ENCODE results near the gene ACTN2.

The ACTN2 gene

GRCh38 chr1:236691348-236691747 is 5.0 kb downstream of the ACTN2 start:
- no peak for DNase-seq (ENCODE audit: low read depth, low spot score)

- no peak for DNase-seq (ENCODE audit: low read depth, low spot score)
Measured at GRCh38 chr1:236692128-236692527, 5.8 kb downstream of the ACTN2 start.

GRCh38 chr1:236692742-236693141 is 6.4 kb downstream of the ACTN2 start:
- no peak for DNase-seq (ENCODE audit: low read depth, low spot score)

- DNase-seq (ENCODE audit: low read depth, low spot score) = no peak
Measured at GRCh38 chr1:236699366-236699765, 13.1 kb downstream of the ACTN2 start.

GRCh38 chr1:236700903-236701302 is 14.6 kb downstream of the ACTN2 start:
- no peak for DNase-seq (ENCODE audit: low read depth, low spot score)

- no peak for DNase-seq (ENCODE audit: low read depth, low spot score)
Measured at GRCh38 chr1:236701782-236702181, 15.5 kb downstream of the ACTN2 start.

GRCh38 chr1:236702791-236703394 is 16.6 kb downstream of the ACTN2 start:
- no peak for DNase-seq (ENCODE audit: low read depth, low spot score)

GRCh38 chr1:236705771-236706170 is 19.5 kb downstream of the ACTN2 start:
- DNase-seq (ENCODE audit: low read depth, low spot score) = no peak

GRCh38 chr1:236706183-236706582 is 19.9 kb downstream of the ACTN2 start:
- no peak for DNase-seq (ENCODE audit: low read depth, low spot score)

GRCh38 chr1:236710328-236710892 is 24.1 kb downstream of the ACTN2 start:
- DNase-seq (ENCODE audit: low read depth, low spot score) = no peak

- DNase-seq (ENCODE audit: low read depth, low spot score) = no peak
Measured at GRCh38 chr1:236716160-236716559, 29.9 kb downstream of the ACTN2 start.

- no peak for DNase-seq (ENCODE audit: low read depth, low spot score)
Measured at GRCh38 chr1:236717811-236718210, 31.5 kb downstream of the ACTN2 start.

- no peak for DNase-seq (ENCODE audit: low read depth, low spot score)
Measured at GRCh38 chr1:236718328-236718727, 32.0 kb downstream of the ACTN2 start.

- no peak for DNase-seq (ENCODE audit: low read depth, low spot score)
Measured at GRCh38 chr1:236720206-236720605, 33.9 kb downstream of the ACTN2 start.

- no peak for DNase-seq (ENCODE audit: low read depth, low spot score)
Measured at GRCh38 chr1:236720611-236721010, 34.3 kb downstream of the ACTN2 start.

- no peak for DNase-seq (ENCODE audit: low read depth, low spot score)
Measured at GRCh38 chr1:236724049-236724448, 37.8 kb downstream of the ACTN2 start.

GRCh38 chr1:236724506-236724905 is 38.2 kb downstream of the ACTN2 start:
- DNase-seq (ENCODE audit: low read depth, low spot score) = no peak

- no peak for DNase-seq (ENCODE audit: low read depth, low spot score)
Measured at GRCh38 chr1:236725668-236726067, 39.4 kb downstream of the ACTN2 start.

- no peak for DNase-seq (ENCODE audit: low read depth, low spot score)
Measured at GRCh38 chr1:236727521-236727920, 41.2 kb downstream of the ACTN2 start.

GRCh38 chr1:236728752-236729151 is 42.5 kb downstream of the ACTN2 start:
- no peak for DNase-seq (ENCODE audit: low read depth, low spot score)

GRCh38 chr1:236733653-236734052 is 47.4 kb downstream of the ACTN2 start:
- no peak for DNase-seq (ENCODE audit: low read depth, low spot score)

GRCh38 chr1:236734141-236734765 is 48.0 kb downstream of the ACTN2 start:
- no peak for DNase-seq (ENCODE audit: low read depth, low spot score)

GRCh38 chr1:236736761-236737160 is 50.5 kb downstream of the ACTN2 start:
- no peak for DNase-seq (ENCODE audit: low read depth, low spot score)
